Spinal cord (tissue), 10 donors: ENCODE data around the gene KLF16. TPM values are rescaled to one million over a fixed set of nuclear protein-coding genes. Genes with fewer than 3 reads are reported as not detected.
"Not testable (repeated sequence)": the region's sequence is repeated elsewhere in the genome, so short reads cannot be mapped to it uniquely, and the experiment has no call there.

Source experiments
- DNase-seq, 6 donors: peaks; one replicate each; pipeline versions ENCODE4 v3.0.0 to v3.0.0-alpha.2; 2013 to 2015; ENCODE audit warnings: low spot score in 6 of 6, low read depth in 4 of 6
- H3K27ac ChIP-seq: one replicate; pipeline ENCODE4 v1.5.1; 2013; ENCODE audit warnings: low read depth, low read length, control low read depth
- H3K27me3 ChIP-seq: one replicate; pipeline ENCODE4 v1.6.1; 2013; ENCODE audit warnings: low read length; ENCODE audit not compliant: control insufficient read depth, insufficient read depth
- H3K36me3 ChIP-seq: one replicate; pipeline ENCODE4 v1.6.1; 2013; ENCODE audit warnings: low read length; ENCODE audit not compliant: control insufficient read depth, insufficient read depth
- H3K4me1 ChIP-seq: one replicate; pipeline ENCODE4 v1.6.1; 2013; ENCODE audit warnings: low read length; ENCODE audit not compliant: control insufficient read depth, insufficient read depth
- H3K4me3 ChIP-seq: one replicate; pipeline ENCODE4 v1.5.1; 2013; ENCODE audit warnings: low read depth, low read length, control low read depth
- H3K9me3 ChIP-seq: one replicate; pipeline ENCODE4 v1.6.1; 2013; ENCODE audit warnings: low read length; ENCODE audit not compliant: control insufficient read depth, insufficient read depth
- WGBS: methylation state at CpG from one replicate; pipeline ENCODE4 v1.1.5; 2013; ENCODE audit warnings: missing lambda C conversion rate; ENCODE audit not compliant: insufficient coverage; 5-methylcytosine and 5-hydroxymethylcytosine counted together
- polyA plus RNA-seq, 2 donors: library from polyadenylated mRNA; unstranded; fragments of 120-200 nt; gene quantifications; one replicate each; pipeline ENCODE4 v1.2.1, GENCODE V29; 2013; ENCODE audit not compliant: insufficient read length in 2 of 2
- total RNA-seq, 2 donors: library from RNA; depleted of rRNA in 1 of 2; stranded (reverse); fragments of 120-200 nt in 1 of 2; fragments of >200 nt in 1 of 2; gene quantifications; one replicate each; pipeline versions ENCODE4 v1.2.3 to v1.2.4, GENCODE V29; 2013 to 2014
- donor health status: healthy.

KLF16 gene
- total and polyA plus RNA-seq, 4 donors: 1.8 to 13.4 (median 7.3) TPM

GRCh38 chr19:1885398-1886119, 22.2 kb upstream of the KLF16 start, which contains the start of gene ABHD17A:
ABHD17A (minus strand) TSS chr19:1885496; CDS start chr19:1881566, 3,930 bp downstream.
- DNase-seq: peak; percentile 79 to 97 (median 86)
- Histone ChIP-seq H3K4me1 (peaks cover 45% of the 10 kb centered on the region), H3K36me3 (peaks cover 28% of the 10 kb centered on the region), H3K27ac (peak within 1 kb of the TSS; percentile 86), H3K4me3 (peak within 1 kb of the TSS; percentile 89)
- WGBS: 20% methylated on average over 43 of the region's 46 CpGs
- not testable (repeated sequence) for H3K27me3 ChIP-seq, H3K9me3 ChIP-seq

- Histone ChIP-seq H3K36me3 (peaks cover 36% of the 10 kb centered on the region), H3K9me3 (no peaks in the 10 kb centered on the region), H3K4me1 (peaks cover 52% of the 10 kb centered on the region), H3K27ac (peak overlapping the region; percentile 86), H3K27me3 (no peaks in the 10 kb centered on the region), H3K4me3 (peak overlapping the region; percentile 89)
- WGBS: under 1% methylated on average over 56 of the region's 56 CpGs
- no peak for DNase-seq
Observed at GRCh38 chr19:1884719-1885334, 21.4 kb upstream of the KLF16 start.

GRCh38 chr19:1884291-1884718, 20.9 kb upstream of the KLF16 start:
- WGBS: 22% methylated on average over 11 of the region's 11 CpGs
- Histone ChIP-seq H3K4me1 (peaks cover 52% of the 10 kb centered on the region), H3K27me3 (no peaks in the 10 kb centered on the region), H3K27ac (peak overlapping the region; percentile 86), H3K36me3 (peaks cover 36% of the 10 kb centered on the region), H3K4me3 (peak overlapping the region; percentile 89), H3K9me3 (no peaks in the 10 kb centered on the region)
- no peak for DNase-seq

GRCh38 chr19:1883784-1884183, 20.4 kb upstream of the KLF16 start:
- Histone ChIP-seq H3K27ac (peak overlapping the region; percentile 86), H3K27me3 (no peaks in the 10 kb centered on the region), H3K9me3 (no peaks in the 10 kb centered on the region), H3K4me3 (peak overlapping the region; percentile 89), H3K4me1 (peaks cover 52% of the 10 kb centered on the region), H3K36me3 (peaks cover 41% of the 10 kb centered on the region)
- WGBS: 62% methylated on average over 7 of the region's 8 CpGs
- DNase-seq: no peak

- Histone ChIP-seq H3K27ac (peak overlapping the region; percentile 73), H3K4me3 (peak overlapping the region; percentile 89), H3K27me3 (no peaks in the 10 kb centered on the region), H3K36me3 (peaks cover 46% of the 10 kb centered on the region), H3K9me3 (no peaks in the 10 kb centered on the region), H3K4me1 (peaks cover 52% of the 10 kb centered on the region)
- 74% methylated on average over 25 of the region's 25 CpGs for WGBS
- DNase-seq: no peak
Observed at GRCh38 chr19:1882786-1883692, 19.7 kb upstream of the KLF16 start.

GRCh38 chr19:1882089-1882785, 18.9 kb upstream of the KLF16 start:
- 60% methylated on average over 26 of the region's 31 CpGs for WGBS
- no peak for DNase-seq
- no peak overlapping the region for H3K4me3 ChIP-seq
- no peaks in the 10 kb centered on the region for H3K9me3 ChIP-seq
- peak overlapping the region; percentile 73 for H3K27ac ChIP-seq
- no peaks in the 10 kb centered on the region for H3K27me3 ChIP-seq
- peaks cover 52% of the 10 kb centered on the region for H3K4me1 ChIP-seq
- H3K36me3 ChIP-seq: peaks cover 48% of the 10 kb centered on the region

- Histone ChIP-seq H3K36me3 (peaks cover 50% of the 10 kb centered on the region), H3K27ac (peak overlapping the region; percentile 73), H3K4me1 (peaks cover 55% of the 10 kb centered on the region)
- H3K27me3 ChIP-seq, H3K4me3 ChIP-seq, DNase-seq, H3K9me3 ChIP-seq: not testable (repeated sequence)
- 74% methylated on average over 20 of the region's 44 CpGs for WGBS
Observed at GRCh38 chr19:1881393-1882088, 18.2 kb upstream of the KLF16 start.

- no peaks in the 10 kb centered on the region for H3K9me3 ChIP-seq
- peaks cover 53% of the 10 kb centered on the region for H3K36me3 ChIP-seq
- H3K4me3 ChIP-seq: no peak overlapping the region
- H3K27me3 ChIP-seq: no peaks in the 10 kb centered on the region
- no peak overlapping the region for H3K27ac ChIP-seq
- 94% methylated on average over 22 of the region's 35 CpGs for WGBS
- no peak for DNase-seq
- peaks cover 60% of the 10 kb centered on the region for H3K4me1 ChIP-seq
Observed at GRCh38 chr19:1880611-1881392, 17.4 kb upstream of the KLF16 start.
